Hepatic stellate cell (primary cell): ENCODE data around the gene TTLL7.

Source experiments
- DNase-seq: peaks from one replicate; pipeline ENCODE4 v3.0.0; 2011; ENCODE audit warnings: low spot score

Gene TTLL7

GRCh38 chr1:83816836-83817235 is 182.1 kb downstream of the TTLL7 start:
- DNase-seq: no peak

- DNase-seq: no peak
Observed at GRCh38 chr1:83815330-83815729, 183.6 kb downstream of the TTLL7 start.
